GM20000 (cell line): Measurements from ENCODE around the gene KHSRP.

Source experiments
- DNase-seq: peaks from one replicate; pipeline ENCODE4 v3.0.0; 2012; ENCODE audit warnings: low spot score
- CTCF ChIP-seq: IDR thresholded peaks from 2 replicates; pipeline ENCODE4 v1.5.1; 2012; ENCODE audit warnings: mild to moderate bottlenecking, control low read depth; ENCODE audit errors: extremely low read depth, missing control alignments

KHSRP gene

GRCh38 chr19:6465663-6466062 is 41.1 kb upstream of the KHSRP start:
- DNase-seq: no peak
- TF ChIP-seq CTCF: no peak

- no peak for TF ChIP-seq CTCF
- DNase-seq: no peak
Observed at GRCh38 chr19:6465006-6465405, 40.4 kb upstream of the KHSRP start.

GRCh38 chr19:6464070-6464873 is 39.7 kb upstream of the KHSRP start, which contains the start of gene CRB3:
Gene CRB3 (plus strand): TSS chr19:6464271. CDS start chr19:6464702, 431 bp downstream.
- no peak for TF ChIP-seq CTCF
- DNase-seq: peak; percentile 39

- TF ChIP-seq CTCF: peak; percentile 24
- peak; percentile 98 for DNase-seq
Observed at GRCh38 chr19:6460099-6460884, 35.7 kb upstream of the KHSRP start.

GRCh38 chr19:6459262-6460098 is 34.9 kb upstream of the KHSRP start, which contains the start of gene SLC25A23:
Gene SLC25A23 (minus strand): TSS chr19:6459792. CDS start chr19:6459628, 164 bp downstream.
- peak; percentile 94 for DNase-seq
- no peak for TF ChIP-seq CTCF

GRCh38 chr19:6458695-6459261 is 34.2 kb upstream of the KHSRP start:
- TF ChIP-seq CTCF: no peak
- DNase-seq: peak; percentile 37
